Upper lobe of right lung (tissue), 1 donor: Measurements from ENCODE around the gene SIGLEC11. TPM values are rescaled to one million over a fixed set of nuclear protein-coding genes. Genes with fewer than 3 reads are reported as not detected.

Experiments
- ATAC-seq: fragments of 200-7000 bp; cut with Tn5 transposase; one replicate; pipeline ENCODE4 v1.9.1; 2020; ENCODE audit warnings: mild to moderate bottlenecking, moderate library complexity
- DNase-seq: peaks from one replicate; pipeline ENCODE4 v3.0.0-alpha.2; 2020
- H3K27ac ChIP-seq: fragments of 200-600 bp; one replicate; pipeline ENCODE4 v1.8.0; 2022
- H3K27me3 ChIP-seq: fragments of 200-600 bp; one replicate; pipeline ENCODE4 v1.8.0; 2022; ENCODE audit warnings: mild to moderate bottlenecking
- H3K36me3 ChIP-seq: fragments of 200-600 bp; one replicate; pipeline ENCODE4 v1.8.0; 2022
- H3K4me1 ChIP-seq: fragments of 200-600 bp; one replicate; pipeline ENCODE4 v1.8.0; 2022
- H3K4me3 ChIP-seq: fragments of 200-600 bp; one replicate; pipeline ENCODE4 v1.8.0; 2022; ENCODE audit warnings: mild to moderate bottlenecking
- H3K9me3 ChIP-seq: fragments of 200-600 bp; one replicate; pipeline ENCODE4 v1.8.0; 2022
- intact Hi-C: fragments of 100-400 bp; cut with DNase I; formaldehyde crosslinking; loops from one replicate; pipeline ENCODE4 v1.11.0; 2022
- total RNA-seq: library from RNA; stranded (reverse); fragmentation: NEBNext Ultra II Directional; extraction: Animal tissue kit (Norgen Biotek cat#: 25700); gene quantifications from one replicate; pipeline ENCODE4 v1.2.1, GENCODE V29; 2021
- TF ChIP-seq, protein P1 (sequence below): fragments of 200-600 bp; IDR thresholded peaks from one replicate; pipeline ENCODE4 v1.8.0; 2022; ENCODE audit warnings: antibody characterized with exemption
- donor health status: DM: no; HTN: yes; CAD: no; lungs with severe emphysema.

Gene SIGLEC11
- total RNA-seq, 1 donor from 2014 or later: 2.5 TPM

DNA sequence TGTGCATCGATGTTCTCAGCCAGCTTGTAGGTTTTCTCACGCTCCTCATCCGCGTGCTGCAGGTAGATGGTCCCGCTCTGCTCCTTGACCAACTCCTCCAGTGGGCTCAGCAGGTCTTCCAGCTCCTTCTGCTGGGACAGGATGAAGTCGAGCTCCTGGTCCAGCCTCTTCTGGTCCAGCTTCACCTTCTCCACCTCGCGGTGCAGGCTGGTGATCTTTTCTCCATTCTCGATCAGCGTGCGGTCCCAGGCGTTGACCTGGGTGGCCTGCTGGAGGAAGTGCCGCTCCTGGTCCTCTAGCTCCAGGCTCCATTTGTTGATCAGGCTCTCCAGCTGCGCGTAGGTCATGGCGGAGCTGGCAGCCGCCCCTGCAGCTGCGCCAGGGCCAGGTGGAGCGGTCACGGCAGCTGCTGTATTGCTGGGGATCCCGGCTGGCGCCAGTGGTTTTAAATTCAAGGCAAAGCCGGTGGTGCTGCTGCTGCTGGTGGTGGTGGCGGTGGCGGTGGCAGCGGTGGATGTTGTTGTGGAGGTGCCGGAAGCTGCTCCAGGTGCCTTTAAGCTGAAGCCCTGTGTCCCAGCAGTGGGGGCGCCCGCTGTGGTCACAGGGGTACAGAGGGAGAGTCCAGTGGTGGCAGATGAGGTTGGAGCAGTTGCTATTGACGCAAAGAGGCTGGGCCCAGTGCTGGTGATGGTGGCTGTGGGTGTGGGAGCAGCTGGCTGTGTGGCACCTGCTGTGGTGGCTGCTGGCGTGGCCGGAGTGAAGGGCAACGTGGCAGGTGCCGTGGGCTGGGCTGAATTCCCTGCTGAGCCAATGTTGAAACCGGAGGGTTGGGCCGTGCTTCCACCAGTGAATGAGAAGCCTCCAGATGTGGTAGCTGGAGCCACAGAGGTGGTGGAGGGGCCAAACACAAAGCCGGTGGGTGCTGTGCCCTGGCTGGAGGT, 52.2 kb downstream of the SIGLEC11 start:
- TF ChIP-seq, protein P1, sequence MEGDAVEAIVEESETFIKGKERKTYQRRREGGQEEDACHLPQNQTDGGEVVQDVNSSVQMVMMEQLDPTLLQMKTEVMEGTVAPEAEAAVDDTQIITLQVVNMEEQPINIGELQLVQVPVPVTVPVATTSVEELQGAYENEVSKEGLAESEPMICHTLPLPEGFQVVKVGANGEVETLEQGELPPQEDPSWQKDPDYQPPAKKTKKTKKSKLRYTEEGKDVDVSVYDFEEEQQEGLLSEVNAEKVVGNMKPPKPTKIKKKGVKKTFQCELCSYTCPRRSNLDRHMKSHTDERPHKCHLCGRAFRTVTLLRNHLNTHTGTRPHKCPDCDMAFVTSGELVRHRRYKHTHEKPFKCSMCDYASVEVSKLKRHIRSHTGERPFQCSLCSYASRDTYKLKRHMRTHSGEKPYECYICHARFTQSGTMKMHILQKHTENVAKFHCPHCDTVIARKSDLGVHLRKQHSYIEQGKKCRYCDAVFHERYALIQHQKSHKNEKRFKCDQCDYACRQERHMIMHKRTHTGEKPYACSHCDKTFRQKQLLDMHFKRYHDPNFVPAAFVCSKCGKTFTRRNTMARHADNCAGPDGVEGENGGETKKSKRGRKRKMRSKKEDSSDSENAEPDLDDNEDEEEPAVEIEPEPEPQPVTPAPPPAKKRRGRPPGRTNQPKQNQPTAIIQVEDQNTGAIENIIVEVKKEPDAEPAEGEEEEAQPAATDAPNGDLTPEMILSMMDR: no peak
- ATAC-seq (no peak), DNase-seq (no peak)
- H3K9me3 ChIP-seq: no peaks in the 10 kb centered on the region
- H3K27me3 ChIP-seq: no peaks in the 10 kb centered on the region
- no peak overlapping the region for H3K27ac ChIP-seq
- H3K36me3 ChIP-seq: peaks cover 29% of the 10 kb centered on the region
- H3K4me1 ChIP-seq: peaks cover 5% of the 10 kb centered on the region
- no peak overlapping the region for H3K4me3 ChIP-seq
- intact Hi-C loops: no loop called here

DNA sequence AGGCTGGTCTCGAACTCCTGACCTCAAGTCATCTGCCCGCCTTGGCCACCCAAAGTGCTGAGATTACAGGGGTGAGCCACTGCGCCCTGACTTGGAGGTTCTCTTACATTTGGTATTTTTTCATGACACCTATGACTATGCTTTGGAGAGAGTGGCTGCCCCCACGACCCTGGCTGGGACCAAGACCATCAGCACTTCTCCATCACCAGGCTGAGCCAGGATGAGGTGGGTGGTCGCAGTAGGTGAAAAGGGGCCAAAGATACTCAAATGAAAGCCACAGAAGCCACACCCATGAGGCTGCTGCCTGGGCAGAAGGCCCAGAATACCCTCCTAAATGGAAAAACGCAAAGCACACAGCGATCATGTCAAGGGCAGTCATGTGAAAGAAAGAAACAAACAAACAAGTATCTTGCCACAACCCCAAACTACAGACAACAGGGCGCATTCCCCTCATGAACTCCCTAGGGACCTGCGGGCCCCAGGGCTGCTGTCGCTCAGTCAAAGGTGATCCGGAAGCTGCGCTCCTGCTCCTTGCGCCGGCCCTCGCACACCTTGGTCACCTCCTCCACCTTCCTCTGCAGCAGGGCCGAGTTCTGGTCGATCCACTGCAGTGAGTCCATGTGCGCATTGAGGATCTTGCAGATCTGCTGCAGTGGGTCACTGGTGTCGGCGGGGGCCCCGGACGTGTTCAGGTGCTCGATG, 53.1 kb downstream of the SIGLEC11 start:
- Histone ChIP-seq H3K27me3 (no peaks in the 10 kb centered on the region), H3K9me3 (no peaks in the 10 kb centered on the region), H3K4me3 (no peak overlapping the region), H3K27ac (no peak overlapping the region), H3K4me1 (peaks cover 5% of the 10 kb centered on the region), H3K36me3 (peaks cover 28% of the 10 kb centered on the region)
- DNase-seq (no peak), ATAC-seq (no peak)
- TF ChIP-seq, protein P1: no peak
- intact Hi-C loops: no loop called here

DNA sequence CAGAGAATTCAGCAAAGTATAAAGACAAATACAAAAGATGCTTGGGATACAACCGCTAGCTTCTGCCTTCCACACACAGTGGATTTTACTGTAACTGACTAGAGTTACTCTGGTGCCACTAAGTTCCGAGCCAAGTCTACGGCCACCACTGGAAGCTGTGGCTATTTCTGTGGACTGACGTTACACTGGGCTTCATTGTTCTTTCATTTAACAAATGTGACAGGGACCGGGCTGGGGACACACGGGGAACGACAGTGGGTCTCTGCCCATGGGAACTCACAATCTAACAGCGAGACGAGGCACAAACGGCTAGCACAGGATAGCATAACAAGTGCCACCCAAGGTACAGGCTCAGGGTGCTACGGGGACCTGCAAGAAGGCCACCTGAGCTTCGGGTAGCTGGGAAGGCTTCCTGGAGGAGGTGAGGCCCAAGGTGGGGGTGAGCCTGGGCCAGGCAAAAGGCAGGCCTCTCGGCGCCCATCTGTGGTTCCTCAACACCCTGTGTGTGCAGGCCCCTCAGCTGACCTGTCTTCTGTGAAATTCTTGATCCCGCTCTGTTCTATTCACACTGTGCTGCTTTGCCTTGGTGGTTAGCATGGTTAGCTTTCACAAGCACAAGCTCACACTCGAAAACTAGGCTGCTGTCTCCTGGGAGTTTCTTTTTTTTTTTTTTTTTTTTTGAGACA, 54.0 kb downstream of the SIGLEC11 start:
- DNase-seq (no peak), ATAC-seq (no peak)
- no peaks in the 10 kb centered on the region for H3K9me3 ChIP-seq
- TF ChIP-seq, protein P1: no peak
- H3K4me3 ChIP-seq: no peak overlapping the region
- peaks cover 5% of the 10 kb centered on the region for H3K4me1 ChIP-seq
- H3K27me3 ChIP-seq: no peaks in the 10 kb centered on the region
- H3K36me3 ChIP-seq: peaks cover 21% of the 10 kb centered on the region
- no peak overlapping the region for H3K27ac ChIP-seq
- intact Hi-C loops: no loop called here

GRCh38 chr19:49904136-49904535, 56.8 kb downstream of the SIGLEC11 start:
- Histone ChIP-seq H3K27ac (no peak overlapping the region), H3K4me1 (no peaks in the 10 kb centered on the region), H3K9me3 (no peaks in the 10 kb centered on the region), H3K27me3 (no peaks in the 10 kb centered on the region), H3K36me3 (peaks cover 21% of the 10 kb centered on the region), H3K4me3 (no peak overlapping the region)
- TF ChIP-seq, protein P1: no peak
- no peak for ATAC-seq
- intact Hi-C loops: no loop called here
- DNase-seq: no peak

Other genes with a start within 250 kb of the SIGLEC11 start
- gene TSKS, start 197.9 kb downstream of the SIGLEC11 start, total RNA-seq: 0.43 TPM
- 61.2 TPM for gene AP2A1, start 194.2 kb downstream of the SIGLEC11 start, total RNA-seq
- gene FUZ, start 147.9 kb downstream of the SIGLEC11 start, total RNA-seq: 20.1 TPM
- 45.9 TPM for gene MED25, start 142.9 kb downstream of the SIGLEC11 start, total RNA-seq
- gene PTOV1, start 110.0 kb downstream of the SIGLEC11 start, total RNA-seq: 104 TPM
- gene PNKP, start 93.6 kb downstream of the SIGLEC11 start, total RNA-seq: 83.2 TPM
- 29.4 TPM for gene AKT1S1, start 83.8 kb downstream of the SIGLEC11 start, total RNA-seq
- gene TBC1D17, start 83.5 kb downstream of the SIGLEC11 start, total RNA-seq: 57.1 TPM
- gene IL4I1, start 64.3 kb downstream of the SIGLEC11 start, total RNA-seq: 1.8 TPM
- gene ATF5, start 32.0 kb downstream of the SIGLEC11 start, total RNA-seq: 14.1 TPM
- gene NUP62, start 31.7 kb downstream of the SIGLEC11 start, total RNA-seq: 39.3 TPM
- 39.5 TPM for gene VRK3, start 64.2 kb upstream of the SIGLEC11 start, total RNA-seq
- 8.4 TPM for gene ZNF473, start 64.8 kb upstream of the SIGLEC11 start, total RNA-seq
- not detected for gene IZUMO2, start 202.1 kb upstream of the SIGLEC11 start, total RNA-seq
- 146 TPM for gene MYH14, start 242.4 kb upstream of the SIGLEC11 start, total RNA-seq